Fibroblast of pulmonary artery (primary cell): ENCODE data around the gene SMC1B.
A peak's percentile ranks its signal among the peaks of the same experiment; 100 is the strongest.

Experiments used
- DNase-seq: peaks from one replicate; pipeline ENCODE4 v3.0.0-alpha.2; 2010; ENCODE audit warnings: low read depth
- H3K4me3 ChIP-seq: replicated peaks from 2 replicates; pipeline ENCODE4 v1.5.1; 2011; ENCODE audit warnings: low read depth, mild to moderate bottlenecking, control low read depth, low read length, moderate library complexity
- CTCF ChIP-seq: IDR thresholded peaks from 2 replicates; pipeline ENCODE4 v1.5.1; 2011; ENCODE audit warnings: mild to moderate bottlenecking, control low read depth, low read length, inconsistent platforms; ENCODE audit errors: missing control alignments

Gene SMC1B

GRCh38 chr22:45344334-45344733 lies 69.1 kb downstream of the SMC1B start:
- peak; percentile 25 for TF ChIP-seq CTCF
- DNase-seq: peak; percentile 31
- no peak overlapping the region for H3K4me3 ChIP-seq

GRCh38 chr22:45343143-45343542 lies 70.3 kb downstream of the SMC1B start:
- no peak for TF ChIP-seq CTCF
- H3K4me3 ChIP-seq: no peak overlapping the region
- DNase-seq: no peak

- DNase-seq: no peak
- H3K4me3 ChIP-seq: no peak overlapping the region
- TF ChIP-seq CTCF: no peak
Measured at GRCh38 chr22:45341498-45341897, 71.9 kb downstream of the SMC1B start.

- no peak for DNase-seq
Measured at GRCh38 chr22:45340323-45340722, 73.1 kb downstream of the SMC1B start.

GRCh38 chr22:45338795-45339194 lies 74.6 kb downstream of the SMC1B start:
- TF ChIP-seq CTCF: no peak
- no peak for DNase-seq
- no peak overlapping the region for H3K4me3 ChIP-seq

More at GRCh38 chr22:45340323-45340722, 73.1 kb downstream of the SMC1B start:
- TF ChIP-seq CTCF: no peak
- no peak overlapping the region for H3K4me3 ChIP-seq

- DNase-seq: no peak
- no peak for TF ChIP-seq CTCF
- H3K4me3 ChIP-seq: no peak overlapping the region
Measured at GRCh38 chr22:45337536-45337935, 75.9 kb downstream of the SMC1B start.

GRCh38 chr22:45336971-45337431 lies 76.4 kb downstream of the SMC1B start:
- peak; percentile 77 for DNase-seq
- H3K4me3 ChIP-seq: no peak overlapping the region
- TF ChIP-seq CTCF: no peak
